ENCODE measurements around the gene C1orf87. TPM values are rescaled to one million over a fixed set of nuclear protein-coding genes. Genes with fewer than 3 reads are reported as not detected.

C1orf87 gene
- total RNA-seq, 1 experiment from 2014 or later = not detected

GRCh38 chr1:60035921-60036320 is 37.6 kb downstream of the C1orf87 start:
- ATAC-seq = no peak

DNA sequence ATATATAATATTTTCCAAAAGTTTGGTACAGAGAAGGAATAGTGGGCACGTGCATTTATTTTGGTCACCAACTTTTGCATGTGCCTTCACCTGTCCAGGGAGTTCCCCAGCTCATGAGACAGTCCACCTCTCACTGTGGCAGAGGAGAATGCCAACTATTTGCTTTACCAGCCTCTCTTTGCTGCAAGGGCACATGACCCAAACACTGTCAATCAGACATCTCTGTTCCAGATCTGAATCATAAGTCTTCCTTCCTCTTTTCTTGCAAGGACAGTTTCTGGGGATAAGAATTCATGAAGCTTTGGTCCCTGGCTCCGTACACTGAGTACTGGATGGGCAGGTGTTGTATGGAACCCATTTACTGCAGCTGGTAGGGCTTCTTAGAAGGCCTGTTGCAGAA is 38.6 kb downstream of the C1orf87 start:
- Histone ChIP-seq H3K4me3 (ENCODE audit: low read length) (no peak overlapping the region), H2AFZ (ENCODE audit: low read length) (no peak overlapping the region), H3K36me3 (ENCODE audit: low read depth, low read length) (no peaks in the 10 kb centered on the region), H3K27me3 (ENCODE audit: low read length) (peaks cover 21% of the 10 kb centered on the region; the same call in 1 of the 2 replicates), H3F3A (ENCODE audit: low read length, unreplicated experiment) (no peaks in the 10 kb centered on the region), H3K4me2 (ENCODE audit: low read length) (no peak overlapping the region), H3K27ac (ENCODE audit: low read length) (no peak overlapping the region), H4K20me1 (ENCODE audit: low read length) (no peaks in the 10 kb centered on the region), H3K9me3 (ENCODE audit: low read length) (no peaks in the 10 kb centered on the region), H3K4me1 (ENCODE audit: insufficient read depth, low read length) (no peaks in the 10 kb centered on the region), H3K9ac (ENCODE audit: low read length) (no peak overlapping the region), H3K9me2 (replicated peaks; ENCODE audit: low read length) (no peaks in the 10 kb centered on the region), H3K79me2 (ENCODE audit: low read length) (no peaks in the 10 kb centered on the region)
- intact Hi-C loops (cut with micrococcal nuclease) = no loop called here
- TF ChIP-seq EZH2 (IDR thresholded peaks at IDR 0.05; ENCODE audit: low read length, unreplicated experiment) = no peak
- TF ChIP-seq, protein P1, sequence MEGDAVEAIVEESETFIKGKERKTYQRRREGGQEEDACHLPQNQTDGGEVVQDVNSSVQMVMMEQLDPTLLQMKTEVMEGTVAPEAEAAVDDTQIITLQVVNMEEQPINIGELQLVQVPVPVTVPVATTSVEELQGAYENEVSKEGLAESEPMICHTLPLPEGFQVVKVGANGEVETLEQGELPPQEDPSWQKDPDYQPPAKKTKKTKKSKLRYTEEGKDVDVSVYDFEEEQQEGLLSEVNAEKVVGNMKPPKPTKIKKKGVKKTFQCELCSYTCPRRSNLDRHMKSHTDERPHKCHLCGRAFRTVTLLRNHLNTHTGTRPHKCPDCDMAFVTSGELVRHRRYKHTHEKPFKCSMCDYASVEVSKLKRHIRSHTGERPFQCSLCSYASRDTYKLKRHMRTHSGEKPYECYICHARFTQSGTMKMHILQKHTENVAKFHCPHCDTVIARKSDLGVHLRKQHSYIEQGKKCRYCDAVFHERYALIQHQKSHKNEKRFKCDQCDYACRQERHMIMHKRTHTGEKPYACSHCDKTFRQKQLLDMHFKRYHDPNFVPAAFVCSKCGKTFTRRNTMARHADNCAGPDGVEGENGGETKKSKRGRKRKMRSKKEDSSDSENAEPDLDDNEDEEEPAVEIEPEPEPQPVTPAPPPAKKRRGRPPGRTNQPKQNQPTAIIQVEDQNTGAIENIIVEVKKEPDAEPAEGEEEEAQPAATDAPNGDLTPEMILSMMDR (conservative IDR thresholded peaks at IDR 0.05; ENCODE audit: low read depth, low read length) = no peak
- TF ChIP-seq EZH2phosphoT487 (IDR thresholded peaks at IDR 0.05; ENCODE audit: borderline replicate concordance, low read length) = no peak
- no peak for DNase-seq
- no TSS peak for BruUV-seq (replicated peaks)
- POLR2A ChIA-PET (ENCODE audit: unreplicated experiment) = no interaction called here
- CTCF ChIA-PET = no interaction called here
- ATAC-seq = no peak

More at GRCh38 chr1:60035921-60036320, 37.6 kb downstream of the C1orf87 start:
- no peak for TF ChIP-seq EZH2phosphoT487 (IDR thresholded peaks at IDR 0.05; ENCODE audit: borderline replicate concordance, low read length)
- TF ChIP-seq, protein P1 (conservative IDR thresholded peaks at IDR 0.05; ENCODE audit: low read depth, low read length) = no peak
- no peak for TF ChIP-seq EZH2 (IDR thresholded peaks at IDR 0.05; ENCODE audit: low read length, unreplicated experiment)
- ChIA-PET POLR2A (ENCODE audit: unreplicated experiment) (no interaction called here), CTCF (no interaction called here)
- Histone ChIP-seq H3K4me3 (ENCODE audit: low read length) (no peak overlapping the region), H4K20me1 (ENCODE audit: low read length) (no peaks in the 10 kb centered on the region), H3K36me3 (ENCODE audit: low read depth, low read length) (no peaks in the 10 kb centered on the region), H3F3A (ENCODE audit: low read length, unreplicated experiment) (no peaks in the 10 kb centered on the region), H3K27ac (ENCODE audit: low read length) (no peak overlapping the region), H3K4me2 (ENCODE audit: low read length) (no peak overlapping the region), H3K9me3 (ENCODE audit: low read length) (no peaks in the 10 kb centered on the region), H3K9ac (ENCODE audit: low read length) (no peak overlapping the region), H3K27me3 (ENCODE audit: low read length) (peaks cover 16% of the 10 kb centered on the region; the same call in 1 of the 2 replicates), H3K9me2 (replicated peaks; ENCODE audit: low read length) (no peaks in the 10 kb centered on the region), H2AFZ (ENCODE audit: low read length) (no peak overlapping the region), H3K79me2 (ENCODE audit: low read length) (no peaks in the 10 kb centered on the region), H3K4me1 (ENCODE audit: insufficient read depth, low read length) (no peaks in the 10 kb centered on the region)
- DNase-seq = no peak
- intact Hi-C loops (cut with micrococcal nuclease) = no loop called here
- no TSS peak for BruUV-seq (replicated peaks)

- H3K9me3 ChIP-seq (ENCODE audit: low read length) = no peaks in the 10 kb centered on the region
- TF ChIP-seq EZH2 (IDR thresholded peaks at IDR 0.05; ENCODE audit: low read length, unreplicated experiment) = no peak
- TF ChIP-seq, protein P1 (conservative IDR thresholded peaks at IDR 0.05; ENCODE audit: low read depth, low read length) = no peak
- TF ChIP-seq EZH2phosphoT487 (IDR thresholded peaks at IDR 0.05; ENCODE audit: borderline replicate concordance, low read length) = no peak
- CTCF ChIA-PET = no interaction called here
- no peaks in the 10 kb centered on the region for H3K4me1 ChIP-seq (ENCODE audit: insufficient read depth, low read length)
- no peaks in the 10 kb centered on the region for H3K9me2 ChIP-seq (replicated peaks; ENCODE audit: low read length)
- no peak overlapping the region for H3K27ac ChIP-seq (ENCODE audit: low read length)
- no peak overlapping the region for H3K4me2 ChIP-seq (ENCODE audit: low read length)
- POLR2A ChIA-PET (ENCODE audit: unreplicated experiment) = no interaction called here
- ATAC-seq = no peak
- H3K27me3 ChIP-seq (ENCODE audit: low read length) = peaks cover 31% of the 10 kb centered on the region; the same call in 1 of the 2 replicates
- intact Hi-C loops (cut with micrococcal nuclease) = no loop called here
- no peaks in the 10 kb centered on the region for H3F3A ChIP-seq (ENCODE audit: low read length, unreplicated experiment)
- H3K79me2 ChIP-seq (ENCODE audit: low read length) = no peaks in the 10 kb centered on the region
- no peak overlapping the region for H3K4me3 ChIP-seq (ENCODE audit: low read length)
- DNase-seq = no peak
- H2AFZ ChIP-seq (ENCODE audit: low read length) = no peak overlapping the region
- H4K20me1 ChIP-seq (ENCODE audit: low read length) = no peaks in the 10 kb centered on the region
- no peak overlapping the region for H3K9ac ChIP-seq (ENCODE audit: low read length)
- BruUV-seq (replicated peaks) = no TSS peak
- H3K36me3 ChIP-seq (ENCODE audit: low read depth, low read length) = no peaks in the 10 kb centered on the region
Observed at GRCh38 chr1:60033066-60033465, 40.5 kb downstream of the C1orf87 start.
